GM21515 (cell line): ENCODE measurements around the gene DPF1.
"Not testable (repeated sequence)": the region's sequence is repeated elsewhere in the genome, so short reads cannot be mapped to it uniquely, and the experiment has no call there.

Source experiments
- ATAC-seq: cut with Tn5 transposase; IDR thresholded peaks from one replicate; pipeline ENCODE4 v1.9.1; 2021; ENCODE audit not compliant: unreplicated experiment

The DPF1 gene

GRCh38 chr19:38224014-38224862 is at the start of gene DPF1:
Gene DPF1, minus strand, starts transcription at chr19:38224222. Its CDS starts 80 bp downstream, at chr19:38224142.
- ATAC-seq = no peak

DNA sequence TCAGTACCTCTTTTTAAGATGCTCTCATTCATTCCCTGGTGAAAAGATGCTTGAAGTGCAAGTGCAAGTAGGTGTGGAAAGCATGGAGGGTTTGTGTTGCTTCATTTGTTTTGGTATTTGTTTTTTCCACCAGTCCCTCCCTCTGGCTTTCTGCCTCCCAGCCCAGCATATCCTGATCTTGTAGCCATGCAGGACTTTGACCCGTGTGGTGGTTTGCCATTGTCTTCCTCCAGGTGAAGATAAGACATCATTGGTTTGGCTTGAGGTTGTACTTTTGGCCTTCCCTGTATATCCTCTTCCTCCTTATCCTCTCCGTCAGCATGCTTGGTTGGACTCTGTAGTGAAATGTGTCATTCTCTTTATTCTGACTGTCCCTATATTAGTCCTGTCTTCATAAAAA is 49.5 kb upstream of the DPF1 start:
- no peak for ATAC-seq

GRCh38 chr19:38270587-38271167 is 46.7 kb upstream of the DPF1 start:
- ATAC-seq = no peak

DNA sequence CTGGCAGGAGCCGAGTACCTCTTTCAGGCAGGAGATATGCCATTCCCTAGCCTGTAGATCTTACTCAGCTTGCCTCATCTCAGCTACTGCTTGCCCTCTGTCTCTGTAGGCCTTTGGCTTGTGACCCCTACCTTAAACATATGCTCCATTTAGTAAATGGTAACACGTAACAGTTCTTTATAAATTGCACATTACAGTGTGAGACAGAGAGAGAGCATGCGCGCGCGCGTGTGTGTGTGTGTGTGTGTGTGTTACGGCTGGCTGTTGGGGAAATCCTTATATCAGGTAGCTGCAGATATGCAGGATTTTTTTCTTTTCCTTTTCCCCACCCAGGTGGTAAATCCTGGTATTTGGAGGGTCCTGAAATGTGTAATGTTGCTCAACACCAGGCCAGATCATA is 44.5 kb upstream of the DPF1 start:
- ATAC-seq = no peak

DNA sequence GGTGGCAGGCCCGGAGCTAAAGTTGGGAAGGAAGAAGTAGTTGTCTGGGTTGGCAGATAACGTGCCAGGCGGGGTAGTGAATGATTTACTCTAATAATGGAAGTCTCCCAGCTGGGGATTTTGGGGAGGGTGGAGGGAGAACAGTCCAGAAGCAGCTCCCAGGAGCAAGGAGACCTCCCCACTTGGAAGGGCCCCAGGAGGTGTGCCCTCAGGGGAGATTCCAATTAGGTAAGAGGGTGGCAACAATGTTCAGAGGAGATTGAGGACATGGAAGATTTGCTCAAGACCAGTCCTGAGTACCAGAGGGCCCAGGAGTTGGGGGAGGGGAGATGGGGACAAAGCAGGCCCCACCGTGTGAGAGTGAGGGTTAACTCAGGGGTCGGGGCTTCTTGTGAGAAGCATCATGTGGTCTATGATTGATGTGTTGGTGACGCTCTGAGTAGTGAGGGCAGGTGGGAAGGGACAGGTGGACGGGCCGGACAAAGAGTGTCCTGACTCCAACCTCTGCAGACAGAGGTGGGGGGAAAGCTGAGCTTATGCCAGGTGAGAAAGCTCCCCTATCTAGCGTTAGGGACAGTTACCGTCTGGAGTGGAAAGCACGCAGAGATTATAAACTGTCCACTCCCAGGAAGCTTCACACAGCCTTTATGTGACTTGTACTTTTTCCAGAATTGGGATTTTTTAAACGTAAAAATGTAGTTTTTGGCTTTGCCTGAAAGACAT is 43.9 kb upstream of the DPF1 start:
- no peak for ATAC-seq

- no peak for ATAC-seq
Measured at GRCh38 chr19:38266981-38267597, 43.1 kb upstream of the DPF1 start.

DNA sequence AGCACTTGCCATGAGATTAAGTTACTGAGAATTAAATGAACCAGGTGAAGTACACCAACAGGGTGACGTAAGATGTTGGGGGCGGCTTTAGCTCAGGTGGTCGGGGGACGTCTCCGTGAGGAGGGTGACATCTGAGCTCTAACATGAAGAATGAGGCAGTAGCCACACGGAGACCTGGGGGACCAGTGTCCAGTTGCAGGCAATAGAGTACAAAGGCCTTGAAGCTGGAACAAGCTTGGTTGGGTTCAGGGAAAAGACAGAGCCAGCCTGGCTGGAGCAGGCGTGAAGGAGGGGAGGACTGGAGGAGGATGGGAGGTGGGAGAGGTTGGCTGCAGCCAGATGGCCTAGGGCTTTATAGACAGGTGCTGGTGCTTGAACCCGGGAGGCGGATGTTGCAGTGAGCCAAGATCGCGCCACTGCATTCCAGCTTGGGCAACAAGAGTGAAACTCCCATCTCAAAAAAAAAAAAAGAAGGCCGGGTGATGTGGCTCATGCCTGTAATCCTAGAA is 42.0 kb upstream of the DPF1 start:
- ATAC-seq = no peak

GRCh38 chr19:38265213-38265861 is 41.3 kb upstream of the DPF1 start:
- no peak for ATAC-seq

DNA sequence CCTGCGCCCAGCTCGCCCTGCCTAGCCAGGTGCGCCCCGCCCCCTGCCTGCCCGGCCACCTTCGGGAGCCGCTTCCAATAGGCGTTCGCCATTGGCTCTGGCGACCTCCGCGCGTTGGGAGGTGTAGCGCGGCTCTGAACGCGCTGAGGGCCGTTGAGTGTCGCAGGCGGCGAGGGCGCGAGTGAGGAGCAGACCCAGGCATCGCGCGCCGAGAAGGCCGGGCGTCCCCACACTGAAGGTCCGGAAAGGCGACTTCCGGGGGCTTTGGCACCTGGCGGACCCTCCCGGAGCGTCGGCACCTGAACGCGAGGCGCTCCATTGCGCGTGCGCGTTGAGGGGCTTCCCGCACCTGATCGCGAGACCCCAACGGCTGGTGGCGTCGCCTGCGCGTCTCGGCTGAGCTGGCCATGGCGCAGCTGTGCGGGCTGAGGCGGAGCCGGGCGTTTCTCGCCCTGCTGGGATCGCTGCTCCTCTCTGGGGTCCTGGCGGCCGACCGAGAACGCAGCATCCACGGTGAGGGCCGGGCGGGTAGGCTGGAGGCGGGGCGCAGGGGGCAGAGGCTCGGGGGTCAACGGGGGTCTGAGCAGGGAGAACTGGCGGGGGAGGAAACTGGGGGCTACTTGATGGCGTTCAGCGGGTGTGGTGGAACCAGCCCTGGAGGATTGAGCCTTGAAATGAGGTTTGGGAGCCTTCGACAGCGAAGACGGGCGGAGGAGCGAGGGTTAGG is 40.6 kb upstream of the DPF1 start, which contains the start of gene SPINT2:
Gene SPINT2 (plus strand): TSS at position 88 of the 727 bp plus-strand sequence. CDS start 320 bp downstream, at position 408.
- no peak for ATAC-seq

DNA sequence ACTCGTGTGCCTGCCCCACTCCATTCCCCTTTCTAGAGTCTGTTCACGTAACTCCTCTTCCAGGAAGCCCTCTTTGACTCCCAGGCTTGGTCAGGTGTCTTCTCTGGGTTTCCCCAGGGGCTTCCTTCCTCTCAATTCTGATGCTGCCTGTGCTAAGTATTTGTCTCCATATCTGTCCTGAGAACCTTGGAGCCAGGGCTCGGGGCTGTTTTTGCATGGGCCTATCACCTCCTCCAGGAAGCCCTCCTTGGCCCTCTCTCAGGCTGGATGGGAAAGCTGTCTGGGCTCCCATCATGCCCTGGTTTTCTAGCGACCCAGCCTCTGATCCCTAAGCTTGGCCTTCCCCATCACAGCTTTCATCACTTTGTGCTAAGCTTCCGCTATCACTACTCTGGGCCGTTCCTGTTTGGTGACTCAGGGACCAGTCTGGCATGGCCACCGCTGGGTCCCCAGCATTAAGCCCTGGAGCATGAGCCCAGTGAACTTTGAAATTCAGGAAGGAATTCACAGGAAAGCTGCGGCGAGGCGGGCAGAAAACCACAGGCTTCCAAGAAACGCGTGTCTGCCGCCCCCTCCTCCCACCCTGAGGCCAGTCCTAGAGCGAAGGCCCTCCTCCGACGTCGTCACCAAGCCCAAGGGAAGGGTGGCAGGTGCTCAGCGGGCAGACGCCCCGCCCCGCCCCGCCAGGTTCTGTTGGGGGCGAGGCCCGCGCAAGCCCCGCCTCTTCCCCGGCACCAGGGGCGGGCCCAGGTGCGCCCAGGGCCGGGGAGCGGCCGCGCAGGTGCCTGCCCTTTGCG is 39.9 kb upstream of the DPF1 start:
- ATAC-seq = no peak

GRCh38 chr19:38262585-38263268 is 38.7 kb upstream of the DPF1 start:
- no peak for ATAC-seq

DNA sequence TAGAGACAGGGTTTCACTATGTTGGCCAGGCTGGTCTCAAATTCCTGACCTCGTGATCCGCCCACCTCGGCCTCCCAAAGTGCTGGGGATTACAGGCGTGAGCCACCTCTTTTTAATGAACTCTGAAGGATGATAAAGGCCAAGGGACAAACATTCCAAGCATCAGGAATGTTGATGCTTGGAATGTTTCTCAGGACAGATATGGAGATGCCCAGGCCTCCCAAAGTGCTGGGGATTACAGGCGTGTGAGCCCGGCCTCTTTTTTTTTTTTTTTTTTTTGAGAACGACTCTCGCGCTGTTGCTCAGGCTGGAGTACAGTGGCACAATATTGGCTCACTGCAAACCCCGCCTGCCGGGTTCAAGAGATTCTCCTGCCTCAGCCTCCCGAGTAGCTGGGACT is 37.9 kb upstream of the DPF1 start:
- not testable (repeated sequence) for ATAC-seq

DNA sequence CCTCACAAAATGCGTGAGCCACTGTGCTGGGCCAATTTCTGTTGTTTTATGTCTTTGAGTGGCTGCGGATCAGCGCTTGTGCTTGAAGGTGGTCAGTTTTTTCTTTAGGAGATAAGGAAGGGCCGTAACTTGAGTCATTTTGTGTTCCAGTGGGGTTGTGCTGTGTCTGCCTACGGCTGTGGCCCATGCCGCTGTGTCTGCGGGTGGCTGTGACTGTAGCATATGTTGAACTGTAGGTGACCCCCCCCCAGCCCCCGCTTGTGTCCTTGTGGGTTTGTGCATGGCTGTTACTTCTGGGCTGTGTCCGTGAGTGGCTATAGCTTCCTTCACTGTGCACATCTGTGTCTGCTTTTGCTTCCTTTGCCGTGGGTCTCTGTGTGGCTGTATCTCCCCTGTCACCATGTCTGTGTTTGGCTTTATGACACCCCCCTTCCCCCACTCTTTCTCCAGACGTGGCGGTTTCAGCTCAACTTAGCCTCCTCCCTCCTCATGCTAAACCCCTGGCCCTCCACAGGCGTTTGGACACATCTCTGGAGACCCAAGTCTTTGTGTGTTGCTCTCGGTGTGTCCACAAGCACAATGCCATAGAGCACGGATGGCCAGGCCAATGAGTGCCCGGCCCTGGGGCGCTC is 31.5 kb upstream of the DPF1 start:
- ATAC-seq = no peak

GRCh38 chr19:38253788-38254187 is 29.8 kb upstream of the DPF1 start:
- no peak for ATAC-seq

GRCh38 chr19:38252941-38253691 is 29.1 kb upstream of the DPF1 start:
- ATAC-seq = no peak

GRCh38 chr19:38252385-38252784 is 28.4 kb upstream of the DPF1 start:
- no peak for ATAC-seq

DNA sequence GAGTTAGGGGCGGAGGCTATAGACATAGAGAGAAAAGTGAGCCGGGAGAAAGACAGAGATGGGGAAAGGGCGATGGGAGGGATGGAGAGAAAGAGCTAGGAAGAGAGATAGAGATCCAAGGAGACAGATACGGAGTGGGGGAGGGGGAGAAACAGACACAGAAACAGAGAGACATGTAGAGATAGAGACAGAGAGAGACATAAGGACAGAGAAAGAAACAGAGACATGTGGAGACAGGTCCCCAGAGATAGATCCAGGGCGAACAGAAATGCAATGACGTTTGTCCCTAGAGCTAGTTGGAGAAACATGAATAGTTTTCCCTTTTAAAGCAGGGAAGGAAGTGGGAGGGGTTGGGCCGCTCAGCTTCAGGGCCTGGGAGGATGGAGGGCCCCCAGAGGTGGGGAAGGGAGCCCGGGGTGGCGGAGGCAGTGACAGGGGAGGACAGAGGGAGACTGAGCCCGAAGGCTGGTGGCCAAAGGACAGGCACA is 27.6 kb upstream of the DPF1 start:
- no peak for ATAC-seq
